HT1080 (cell line): ENCODE results near the gene CRAT. TPM values are rescaled to one million over a fixed set of nuclear protein-coding genes. Genes with fewer than 3 reads are reported as not detected.
"Not testable (repeated sequence)": the region's sequence is repeated elsewhere in the genome, so short reads cannot be mapped to it uniquely, and the experiment has no call there.

Experiments
- DNase-seq: peaks from one replicate; pipeline ENCODE4 v3.0.0-alpha.2; 2015; ENCODE audit warnings: low read depth
- total RNA-seq: library from RNA; depleted of rRNA; stranded (reverse); fragments of >200 nt; shearing (Covaris generic); gene quantifications from 2 replicates; pipeline ENCODE4 v1.2.3, GENCODE V29; 2014

The CRAT gene
- total RNA-seq, 1 experiment from 2014 or later: 18.4 TPM

DNA sequence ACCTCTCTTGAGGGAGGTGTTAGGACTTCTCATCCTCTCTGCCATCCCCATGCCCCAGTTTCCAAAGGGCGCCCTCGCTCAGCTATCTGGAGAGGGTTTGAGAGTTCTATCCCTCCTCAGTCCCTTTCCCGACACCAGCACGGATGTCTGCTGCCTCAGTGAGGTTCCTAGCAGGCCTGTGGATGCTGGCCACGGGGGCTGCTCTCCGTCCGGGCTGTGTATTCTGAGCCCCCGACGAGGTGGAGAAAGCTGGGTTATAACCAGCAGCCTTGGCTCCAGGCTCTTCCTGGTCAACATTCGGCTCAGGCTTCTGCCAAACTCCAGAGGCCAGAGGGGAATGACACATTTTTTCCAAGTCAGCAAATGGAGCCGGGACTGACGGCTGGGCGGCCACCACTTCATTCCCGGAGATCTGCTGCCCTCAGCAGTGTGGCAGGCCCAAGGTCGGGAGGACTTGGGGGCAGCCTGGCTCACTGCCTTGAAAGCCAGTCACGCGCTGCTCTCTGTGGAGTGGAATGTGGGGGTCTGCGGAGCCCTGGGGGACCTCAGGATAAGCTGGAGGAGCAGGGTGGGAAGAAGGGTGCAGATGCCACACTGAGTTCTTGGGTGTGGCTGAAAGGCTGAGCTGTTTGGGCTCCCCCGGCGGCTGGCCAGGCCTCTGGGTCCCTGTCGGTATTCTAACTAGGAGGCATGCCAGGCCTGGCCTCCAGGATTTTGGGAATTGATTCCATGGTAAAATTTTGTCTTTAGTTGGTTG, 28.1 kb upstream of the CRAT start:
- peak; percentile 24 for DNase-seq

DNA sequence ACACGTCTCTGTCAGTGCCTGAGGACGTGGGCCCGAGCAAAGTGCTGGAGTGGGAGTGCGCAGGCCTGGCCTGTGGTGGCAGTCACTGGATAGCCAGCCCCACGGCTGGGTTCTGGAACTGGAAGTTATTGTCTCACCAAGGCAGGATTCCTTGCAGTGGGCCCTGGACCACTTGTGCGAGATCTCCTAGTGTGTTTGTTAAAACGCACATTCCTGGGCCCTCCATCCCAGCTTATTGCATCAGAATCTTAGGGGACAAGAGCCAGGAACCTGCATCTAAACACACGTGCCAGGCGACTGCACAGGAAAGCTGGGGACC, 27.5 kb upstream of the CRAT start:
- DNase-seq: no peak

DNA sequence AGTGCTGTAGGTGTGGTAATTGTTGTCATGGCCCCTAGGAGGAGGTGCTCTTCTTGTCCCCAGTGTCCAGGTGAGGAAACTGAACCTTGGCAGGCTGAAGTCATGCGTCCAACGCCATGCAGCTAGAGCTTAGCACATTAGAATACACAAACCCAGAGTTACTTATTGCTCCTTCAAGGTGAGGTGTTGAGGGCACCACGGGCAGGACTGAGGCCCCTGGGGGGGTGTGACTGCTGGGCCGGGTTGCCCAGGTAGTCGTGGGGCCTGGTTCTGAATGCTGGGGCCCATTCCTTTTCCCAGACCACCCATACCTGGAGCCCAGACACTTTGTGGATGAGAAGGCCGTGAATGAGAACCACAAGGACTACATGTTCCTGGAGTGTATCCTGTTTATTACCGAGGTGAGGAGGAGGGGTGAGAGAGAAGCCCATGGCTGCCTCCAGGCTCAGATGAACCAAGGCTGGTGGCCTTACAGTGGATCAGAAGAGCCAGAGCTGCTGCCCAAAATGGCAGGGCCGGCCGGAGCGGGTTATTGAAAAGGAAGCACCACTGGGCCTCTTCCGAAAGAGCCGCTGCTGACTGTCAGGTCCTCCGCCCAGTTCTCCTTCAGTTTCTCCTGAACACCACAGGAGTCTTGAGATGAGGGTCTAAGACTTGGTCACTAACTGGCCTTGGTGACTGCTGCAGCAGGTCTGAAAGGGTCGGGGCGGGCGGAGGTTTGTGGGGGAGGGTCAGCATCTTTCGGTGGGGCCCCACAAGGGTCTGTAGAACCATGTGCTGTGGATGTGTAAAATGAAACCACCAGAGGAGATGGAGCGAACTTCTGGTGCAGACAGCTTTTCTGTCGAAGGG, 26.9 kb upstream of the CRAT start:
- DNase-seq: no peak

DNA sequence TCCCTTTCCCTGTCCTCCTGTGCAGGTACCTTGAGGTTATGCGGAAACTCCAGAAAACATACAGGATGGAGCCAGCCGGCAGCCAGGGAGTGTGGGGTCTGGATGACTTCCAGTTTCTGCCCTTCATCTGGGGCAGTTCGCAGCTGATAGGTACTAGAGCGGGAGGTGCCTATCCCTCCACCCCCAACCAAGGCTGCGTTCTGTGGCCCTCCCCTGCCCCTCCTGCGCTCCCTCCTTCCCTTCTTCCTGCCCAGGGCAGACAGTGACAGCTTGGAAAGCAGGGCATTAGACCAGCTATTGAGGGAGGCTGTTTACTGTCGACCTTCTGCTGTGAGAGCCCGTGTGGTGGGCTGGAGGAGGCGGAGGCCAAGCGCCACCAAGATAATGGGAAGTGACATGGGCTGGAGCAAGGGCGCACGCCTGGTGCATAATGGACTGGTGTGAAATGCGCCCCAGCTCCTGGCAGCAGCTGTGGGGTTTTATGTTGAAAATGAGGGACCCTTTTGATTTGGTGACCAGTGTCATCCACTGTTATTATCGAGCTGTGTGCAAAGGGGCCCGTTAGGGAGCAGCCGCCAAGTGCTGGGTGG, 25.9 kb upstream of the CRAT start:
- DNase-seq: no peak

DNA sequence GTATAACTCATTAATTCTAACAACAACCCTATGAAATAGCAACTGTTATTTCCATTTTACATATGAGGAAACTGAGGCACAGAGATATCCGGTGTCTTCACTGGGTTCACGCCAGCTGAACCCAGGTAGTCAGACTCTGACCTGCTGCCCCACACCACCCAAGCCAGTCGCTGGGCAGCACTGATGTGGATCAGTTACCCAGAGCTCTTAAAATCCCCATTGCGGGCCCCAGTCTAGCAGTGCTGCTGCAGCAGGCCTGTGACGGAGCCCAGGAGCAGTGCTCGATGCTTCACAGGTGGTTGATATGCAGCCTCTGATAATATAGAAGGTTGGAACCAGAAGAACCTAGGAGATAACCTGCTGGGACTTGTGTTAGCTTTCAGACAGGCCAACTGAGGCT, 24.9 kb upstream of the CRAT start:
- no peak for DNase-seq

DNA sequence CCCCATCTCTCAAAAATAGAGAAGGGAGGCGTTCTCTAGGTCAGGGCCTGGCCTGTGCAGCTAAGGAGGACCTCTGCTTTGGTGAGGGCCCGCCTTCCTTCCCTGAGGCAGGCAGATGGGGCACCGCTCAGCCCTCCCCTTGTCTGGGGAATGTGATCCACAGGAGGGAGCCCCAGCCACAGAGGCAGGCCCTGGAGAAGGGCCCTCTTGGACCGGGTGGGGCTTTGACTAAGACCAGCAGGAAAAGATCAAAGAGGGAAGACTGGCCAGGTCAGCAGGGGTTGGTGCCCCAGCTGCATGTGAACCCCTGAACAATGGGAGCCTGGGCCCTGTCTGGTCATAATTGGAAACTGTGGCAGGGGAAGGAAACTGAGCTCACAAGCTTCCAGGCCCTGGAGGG, 22.5 kb upstream of the CRAT start:
- DNase-seq: no peak

DNA sequence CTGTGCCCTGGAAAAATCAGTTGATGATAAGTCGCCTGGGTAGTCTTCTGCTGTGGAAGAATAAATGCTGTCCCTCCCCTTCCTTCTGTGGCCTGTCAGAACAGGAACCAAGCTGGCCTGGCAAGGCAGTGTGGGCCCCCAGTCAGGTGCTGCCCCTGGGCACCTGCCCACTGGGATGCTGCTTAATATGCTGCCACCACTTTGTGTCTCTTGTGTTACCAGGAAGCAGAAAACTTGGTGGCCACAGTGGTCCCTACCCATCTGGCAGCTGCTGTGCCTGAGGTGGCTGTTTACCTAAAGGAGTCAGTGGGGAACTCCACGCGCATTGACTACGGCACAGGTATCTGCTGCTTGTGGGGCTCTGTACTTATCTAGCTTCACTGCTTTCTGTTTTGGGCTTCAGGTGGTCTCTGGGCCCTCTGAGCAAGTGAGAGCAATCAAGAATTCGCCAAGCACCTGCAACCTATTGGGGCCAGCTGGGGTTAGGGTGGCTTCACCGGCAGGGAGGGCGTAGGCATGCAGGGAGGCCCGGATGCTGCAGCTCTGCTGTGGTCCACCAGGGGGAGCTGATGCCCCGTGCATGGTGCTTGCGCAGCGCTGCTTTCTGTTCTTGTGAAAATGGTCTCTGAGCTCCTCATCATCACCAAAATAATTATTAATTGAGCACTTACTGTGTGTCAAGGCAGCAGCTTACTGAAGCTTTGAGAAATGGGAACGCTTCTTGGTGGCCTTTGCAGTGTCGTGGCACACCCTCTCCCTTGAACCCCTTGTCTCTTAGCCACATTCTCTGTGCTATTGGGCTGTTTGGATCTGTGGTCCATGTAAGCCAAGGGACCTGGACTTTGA, 20.9 kb upstream of the CRAT start:
- DNase-seq: peak; percentile 63

DNA sequence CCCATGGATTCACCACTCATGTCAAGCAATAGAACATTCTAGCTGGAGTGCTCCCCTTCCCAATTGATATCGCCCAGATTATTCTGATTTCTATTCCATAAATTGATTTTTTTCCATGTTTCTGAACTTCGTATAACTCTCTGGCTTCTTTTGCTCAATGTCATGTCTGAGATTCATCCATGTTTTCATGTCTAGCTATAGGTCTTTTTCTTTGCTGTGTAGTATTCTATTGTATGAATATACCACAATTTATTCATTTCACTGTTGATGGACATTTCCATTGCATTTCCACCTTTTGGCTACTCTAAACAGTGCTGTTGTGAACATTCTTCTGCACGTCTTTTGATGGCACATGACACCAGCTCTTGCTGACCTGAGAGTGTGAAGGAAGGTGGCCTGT, 20.2 kb upstream of the CRAT start:
- no peak for DNase-seq

DNA sequence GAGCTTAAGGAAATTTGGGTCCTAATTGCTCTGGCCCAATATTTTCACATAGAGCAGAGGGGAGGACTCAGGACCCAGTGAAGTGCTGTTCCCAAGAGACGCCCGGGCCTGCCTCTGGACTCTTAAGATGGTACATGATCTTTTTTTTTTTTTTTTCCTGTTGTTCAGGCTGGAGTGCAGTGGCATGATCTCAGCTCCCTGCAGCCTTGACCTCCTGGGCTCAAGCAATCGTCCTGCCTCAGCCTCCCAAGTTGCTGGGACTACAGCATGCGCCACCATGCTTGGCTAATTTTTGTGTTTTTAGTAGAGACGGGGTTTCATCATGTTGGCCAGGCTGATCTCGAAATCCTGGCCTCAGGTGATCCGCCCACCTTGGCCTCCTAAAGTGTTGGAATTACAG, 19.7 kb upstream of the CRAT start:
- not testable (repeated sequence) for DNase-seq

DNA sequence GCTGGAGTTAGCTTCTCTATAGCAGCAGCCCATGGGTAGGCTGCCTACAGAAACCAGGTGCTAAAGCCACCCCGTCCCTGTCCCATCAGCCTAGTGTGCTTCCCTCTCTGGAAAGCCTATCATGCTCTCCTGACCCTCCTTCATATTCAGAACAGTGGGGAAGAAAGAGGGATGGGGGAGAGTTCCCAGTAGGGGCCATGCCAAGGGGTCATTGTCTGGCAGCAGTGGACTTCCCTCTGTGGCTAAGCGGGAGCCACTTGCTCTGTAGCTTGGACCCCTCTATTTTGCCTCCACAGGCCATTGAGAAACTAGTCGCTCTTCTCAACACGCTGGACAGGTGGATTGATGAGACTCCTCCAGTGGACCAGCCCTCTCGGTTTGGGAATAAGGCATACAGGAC, 18.1 kb upstream of the CRAT start:
- no peak for DNase-seq

DNA sequence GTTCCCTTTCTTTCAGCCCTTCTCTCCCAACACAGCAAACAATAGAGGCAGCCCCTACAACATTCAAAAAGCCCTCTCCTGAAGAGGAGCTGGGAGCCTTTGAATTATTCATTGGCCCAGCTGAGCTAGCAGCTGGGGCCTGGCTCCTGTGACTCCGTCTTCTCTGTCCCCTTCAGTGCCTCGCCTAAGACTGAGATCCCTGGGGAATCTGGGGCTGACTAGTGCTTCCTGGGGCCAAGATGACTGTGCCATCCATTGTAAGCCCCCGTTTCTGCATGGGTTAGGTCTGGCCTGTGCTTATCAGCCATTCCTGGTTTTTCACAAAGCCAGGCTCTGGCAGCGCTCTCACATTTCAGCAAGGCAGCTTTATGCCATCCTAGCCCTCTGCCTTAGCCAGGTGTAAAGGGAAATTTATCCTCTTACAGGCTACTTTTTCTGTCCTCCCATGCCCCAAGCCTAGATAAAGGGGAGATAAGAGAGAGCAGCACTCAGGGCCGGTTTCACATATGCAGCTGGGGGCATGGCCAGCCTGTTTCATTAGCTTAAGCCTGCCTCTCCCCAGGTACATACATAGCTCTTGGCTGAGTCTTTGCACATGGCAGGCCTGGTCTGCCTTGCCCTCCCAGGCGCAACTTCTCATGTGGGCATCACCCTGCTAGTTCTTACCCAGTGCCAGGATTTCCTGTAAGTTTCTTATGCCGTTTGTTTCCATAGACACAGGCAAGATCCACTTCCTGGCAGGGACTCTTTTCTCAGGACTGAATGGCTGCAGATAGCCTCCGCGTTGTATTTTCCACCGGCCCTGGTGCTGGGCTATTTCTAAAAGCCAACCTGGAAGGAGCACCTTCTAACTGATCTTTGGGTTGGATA, 16.4 kb upstream of the CRAT start:
- no peak for DNase-seq

DNA sequence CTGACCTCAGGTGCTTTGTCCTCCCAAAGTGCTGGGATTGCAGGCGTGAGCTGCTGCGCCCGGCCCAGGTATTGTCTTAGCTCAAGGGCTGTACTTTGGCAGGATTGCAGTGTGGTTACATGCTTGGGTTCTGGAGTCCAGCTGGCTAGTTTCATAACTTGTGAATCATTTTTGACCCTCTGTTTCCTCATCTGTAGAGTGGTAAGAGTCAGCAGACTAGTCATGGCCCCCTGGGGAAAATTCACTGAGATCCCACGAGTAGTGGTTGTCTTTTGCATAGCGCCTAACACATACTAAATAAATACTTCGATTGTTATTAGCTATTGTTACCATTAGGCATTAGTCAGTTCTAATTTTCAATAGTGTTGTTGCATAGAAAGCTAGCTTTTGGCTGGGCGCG, 14.9 kb upstream of the CRAT start:
- peak; percentile 64 for DNase-seq

DNA sequence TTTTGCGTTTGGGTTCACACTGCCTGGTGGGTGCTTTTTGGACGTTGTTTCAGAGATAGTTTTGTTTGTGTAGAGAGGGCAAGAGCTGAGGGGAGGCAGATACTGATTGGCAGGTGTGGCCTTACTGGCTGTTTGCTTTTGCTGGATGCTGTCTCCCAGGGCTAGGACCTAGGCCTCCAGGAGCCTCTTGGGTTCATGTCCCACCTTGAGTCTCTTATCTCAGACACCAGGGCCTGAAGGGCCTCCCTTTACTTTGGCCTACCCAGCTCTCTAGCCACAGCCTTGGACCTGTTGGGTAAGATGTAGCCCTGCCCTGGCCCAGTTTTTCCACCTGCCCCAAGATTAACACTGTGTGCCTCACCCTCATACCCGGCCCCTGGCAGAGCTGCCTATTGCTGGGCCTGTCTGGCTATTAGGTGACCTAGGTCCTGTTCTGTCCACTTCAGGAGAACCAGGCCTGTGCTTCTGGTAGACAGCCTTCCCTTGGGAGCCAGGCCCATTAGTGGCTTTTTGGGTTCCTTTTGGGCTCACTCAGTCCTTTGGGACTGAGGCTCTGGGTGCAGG, 14.0 kb upstream of the CRAT start:
- DNase-seq: no peak

DNA sequence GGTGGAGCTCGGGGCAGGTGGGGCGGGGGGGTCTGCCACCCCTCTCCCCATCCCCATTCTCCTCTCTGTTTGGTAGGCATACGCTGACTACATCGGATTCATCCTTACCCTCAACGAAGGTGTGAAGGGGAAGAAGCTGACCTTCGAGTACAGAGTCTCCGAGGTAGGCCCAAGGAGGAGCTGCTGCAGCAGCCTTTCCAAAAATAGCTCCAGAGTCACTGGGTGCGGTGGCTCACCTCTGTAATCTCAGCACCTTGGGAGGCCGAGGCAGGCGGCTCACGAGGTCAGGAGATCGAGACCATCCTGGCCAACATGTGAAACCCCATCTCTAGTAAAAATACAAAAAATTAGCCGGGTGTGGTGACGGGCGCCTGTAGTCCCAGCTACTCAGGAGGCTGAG, 12.4 kb upstream of the CRAT start:
- DNase-seq: not testable (repeated sequence)

DNA sequence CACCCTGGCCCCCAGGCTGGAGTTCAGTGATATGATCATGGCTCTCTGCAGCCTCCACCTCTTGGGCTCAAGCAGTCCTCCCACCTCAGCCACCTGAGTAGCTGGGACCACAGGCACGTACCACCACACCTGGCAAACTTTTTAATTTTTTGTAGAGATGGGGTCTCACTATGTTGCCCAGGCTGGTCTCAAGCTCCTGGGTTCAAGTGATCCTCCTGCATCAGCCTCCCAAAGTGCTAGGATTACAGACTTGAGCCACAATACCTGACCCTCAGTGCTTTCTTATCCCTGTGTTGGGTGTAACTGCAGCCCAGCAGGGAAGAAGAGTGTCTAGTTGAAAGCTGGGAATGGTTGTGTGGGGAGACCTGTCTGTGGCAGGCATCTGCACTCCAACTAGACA, 11.5 kb upstream of the CRAT start:
- DNase-seq: no peak

DNA sequence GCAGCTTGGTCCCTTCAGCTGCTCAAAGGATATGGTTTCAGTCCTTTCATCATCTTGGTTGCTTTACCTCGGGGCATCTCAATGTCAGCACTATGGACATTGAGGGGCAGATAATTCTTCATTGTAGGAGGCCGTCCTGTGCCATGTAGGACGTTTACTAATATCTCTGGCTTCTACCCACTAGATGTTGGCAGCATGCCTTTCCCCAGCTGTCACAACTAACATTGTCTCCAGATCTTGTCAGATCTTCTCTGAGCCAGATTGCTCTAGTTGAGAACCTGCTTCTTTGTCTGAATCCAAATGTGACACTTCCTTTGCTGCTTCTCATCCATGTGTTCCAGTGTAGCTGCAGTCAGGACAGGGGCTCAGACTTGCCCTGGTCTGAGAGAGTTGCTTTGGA, 10.9 kb upstream of the CRAT start:
- DNase-seq: no peak

DNA sequence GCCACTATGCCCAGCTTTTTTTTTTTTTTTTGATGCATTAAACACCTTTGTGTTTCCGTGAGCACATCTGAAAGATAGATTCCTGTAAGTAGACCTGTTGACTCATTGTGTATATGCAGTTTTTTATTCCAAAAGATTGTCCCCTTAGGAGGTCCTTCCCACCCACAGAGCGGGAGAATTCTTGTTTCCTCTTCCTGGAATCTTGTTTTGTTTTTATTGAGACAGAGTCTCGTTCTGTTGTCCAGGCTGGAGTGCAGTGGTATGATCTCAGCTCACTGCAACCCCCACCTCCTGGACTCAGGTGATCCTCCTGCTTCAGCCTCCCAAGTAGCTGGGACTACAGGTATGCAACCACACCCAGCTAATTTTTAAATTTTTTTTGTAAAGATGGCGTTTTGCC, 8.2 kb upstream of the CRAT start:
- no peak for DNase-seq

DNA sequence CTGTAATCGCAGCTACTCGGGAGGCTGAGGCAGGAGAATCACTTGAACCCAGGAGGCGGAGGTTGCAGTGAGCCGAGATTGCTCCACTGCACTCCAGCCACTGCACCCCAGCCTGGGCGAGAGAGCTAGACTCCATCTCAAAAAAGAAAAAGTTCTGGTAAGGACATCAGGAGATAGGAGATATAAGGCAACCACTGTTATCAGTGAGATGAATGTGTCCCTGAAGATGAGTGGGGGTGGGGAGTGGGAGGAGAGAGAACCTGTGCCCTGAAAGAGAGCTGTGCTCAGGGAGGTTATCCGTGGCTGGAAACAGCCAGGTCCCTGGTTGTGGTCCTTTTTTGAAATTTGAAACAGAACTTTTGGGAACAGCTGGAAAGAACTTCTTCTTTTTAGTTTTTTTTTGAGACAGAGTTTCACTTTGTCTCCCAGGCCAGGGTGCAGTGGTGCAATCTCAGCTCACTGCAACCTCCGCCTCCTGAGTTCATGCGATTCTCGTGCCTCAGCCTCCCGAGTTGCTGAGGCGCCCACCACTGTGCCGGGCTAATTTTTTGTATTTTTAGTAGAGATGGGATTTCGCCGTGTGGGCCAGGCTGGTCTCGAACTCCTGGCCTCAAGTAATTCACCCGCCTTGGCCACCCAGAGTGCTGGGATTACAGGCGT, 3.2 kb upstream of the CRAT start:
- no peak for DNase-seq

DNA sequence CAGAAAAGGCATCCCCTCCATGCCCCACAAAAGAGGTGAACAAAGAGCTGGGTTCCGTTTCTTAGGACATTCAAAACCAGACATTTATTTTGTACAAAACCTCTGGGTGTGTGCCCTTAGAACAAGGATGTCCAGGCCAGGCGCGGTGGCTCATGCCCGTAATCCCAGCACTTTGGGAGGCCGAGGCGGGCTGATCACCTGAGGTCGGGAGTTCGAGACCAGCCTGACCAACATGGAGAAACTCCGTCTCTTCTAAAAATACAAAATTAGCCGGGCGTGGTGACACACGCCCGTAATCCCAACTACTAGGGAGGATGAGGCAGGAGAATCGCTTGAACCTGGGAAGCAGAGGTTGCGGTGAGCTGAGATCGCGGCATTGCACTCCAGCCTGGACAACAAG, 1.9 kb upstream of the CRAT start:
- not testable (repeated sequence) for DNase-seq
